Dedifferentiated amniotic fluid mesenchymal stem cell (primary cell): ENCODE results near the gene DPAGT1.
"Not testable (repeated sequence)": the region's sequence is repeated elsewhere in the genome, so short reads cannot be mapped to it uniquely, and the experiment has no call there.

ENCODE experiments used
- DNase-seq: peaks from one replicate; pipeline ENCODE4 v3.0.0-alpha.2; 2016; ENCODE audit errors: extremely low spot score

DPAGT1 gene

GRCh38 chr11:119093942-119094815 is 7.5 kb downstream of the DPAGT1 start:
- DNase-seq, result peak; percentile 14

GRCh38 chr11:119092880-119093842 is 8.5 kb downstream of the DPAGT1 start:
- DNase-seq, result no peak

- DNase-seq, result no peak
These were observed 9.4 kb downstream of the DPAGT1 start for GRCh38 chr11:119091966-119092879.

GRCh38 chr11:119091178-119091577 is 10.5 kb downstream of the DPAGT1 start:
- no peak for DNase-seq

GRCh38 chr11:119089319-119089718 is 12.3 kb downstream of the DPAGT1 start:
- DNase-seq, result no peak

GRCh38 chr11:119088406-119088805 is 13.2 kb downstream of the DPAGT1 start:
- DNase-seq, result no peak

GRCh38 chr11:119087747-119088241 is 13.9 kb downstream of the DPAGT1 start:
- no peak for DNase-seq

GRCh38 chr11:119087123-119087522 is 14.5 kb downstream of the DPAGT1 start:
- no peak for DNase-seq

- DNase-seq, result no peak
These were observed 16.2 kb downstream of the DPAGT1 start for GRCh38 chr11:119085437-119085847.

- DNase-seq, result peak; percentile 89
These were observed 16.8 kb downstream of the DPAGT1 start, which contains the start of gene HMBS for GRCh38 chr11:119084663-119085436. TSS of gene HMBS (plus strand) at chr11:119084881. CDS start at chr11:119085034, 153 bp downstream.

- DNase-seq, result no peak
These were observed 19.9 kb downstream of the DPAGT1 start for GRCh38 chr11:119081682-119082260.

GRCh38 chr11:119078675-119079420 is 22.8 kb downstream of the DPAGT1 start:
- DNase-seq, result no peak

GRCh38 chr11:119077839-119078238 is 23.8 kb downstream of the DPAGT1 start:
- no peak for DNase-seq

GRCh38 chr11:119067371-119068222 is 34.1 kb downstream of the DPAGT1 start, which contains the start of gene VPS11:
TSS of gene VPS11 (plus strand) at chr11:119067818. CDS start at chr11:119067824, 6 bp downstream.
- peak; percentile 95 for DNase-seq

GRCh38 chr11:119065369-119065768 is 36.3 kb downstream of the DPAGT1 start:
- no peak for DNase-seq

- peak; percentile 57 for DNase-seq
These were observed 38.9 kb downstream of the DPAGT1 start for GRCh38 chr11:119062779-119063178.

- no peak for DNase-seq
These were observed 40.4 kb downstream of the DPAGT1 start for GRCh38 chr11:119061256-119061655.

GRCh38 chr11:119059128-119059527 is 42.5 kb downstream of the DPAGT1 start:
- not testable (repeated sequence) for DNase-seq
